H1 (cell line): ENCODE data around the gene PPP1R3E.

Source experiments
- CTCF ChIP-seq, 3 experiments: IDR thresholded peaks; 1 replicate in 2 of 3; 2 replicates in 1 of 3; pipeline versions ENCODE4 v1.5.1 to v1.6.1; 2011; ENCODE audit warnings: low read length in 3 of 3, mild to moderate bottlenecking in 3 of 3, inconsistent platforms in 2 of 3, low read depth in 1 of 3, moderate library complexity in 1 of 3; ENCODE audit not compliant: insufficient read depth in 1 of 3; ENCODE audit errors: control extremely low read depth in 1 of 3
- EGR1 ChIP-seq: IDR thresholded peaks from 2 replicates; pipeline ENCODE4 v1.6.1; 2011; ENCODE audit warnings: low read depth, low read length, borderline replicate concordance
- GABPA ChIP-seq: IDR thresholded peaks from 2 replicates; pipeline ENCODE4 v1.6.1; 2011; ENCODE audit warnings: mild to moderate bottlenecking, low read length, moderate library complexity, borderline replicate concordance; ENCODE audit not compliant: insufficient read depth
- PHF8 ChIP-seq: fragments of 200-600 bp; sonication (generic); conservative IDR thresholded peaks from 2 replicates; pipeline ENCODE4 v1.7.1; 2012; ENCODE audit warnings: low read depth, mild to moderate bottlenecking, inconsistent platforms, low read length, moderate library complexity
- POLR2A ChIP-seq, 2 experiments: IDR thresholded peaks; 1 replicate in 1 of 2; 2 replicates in 1 of 2; pipeline ENCODE4 v1.6.1; 2011; ENCODE audit warnings: low read depth in 2 of 2, low read length in 2 of 2, mild to moderate bottlenecking in 2 of 2; ENCODE audit errors: control extremely low read depth in 1 of 2
- SUZ12 ChIP-seq: fragments of 200-600 bp; sonication (generic); IDR thresholded peaks from 2 replicates; pipeline ENCODE4 v1.6.1; 2012; ENCODE audit warnings: mild to moderate bottlenecking, inconsistent platforms, low read length, moderate library complexity, mixed read lengths

GRCh38 chr14:23310546-23310945, 7.9 kb upstream of the PPP1R3E start:
- no peak for TF ChIP-seq POLR2A (IDR thresholded peaks at IDR 0.05; ENCODE audit: control extremely low read depth in 1 of 2, low read depth in 2 of 2, low read length in 2 of 2)
- TF ChIP-seq PHF8, result no peak
- no peak for TF ChIP-seq CTCF (IDR thresholded peaks at IDR 0.05; ENCODE audit: control extremely low read depth in 1 of 3, insufficient read depth in 1 of 3, low read depth in 1 of 3, low read length in 3 of 3)
- TF ChIP-seq GABPA, result no peak
- no peak for TF ChIP-seq EGR1
- no peak for TF ChIP-seq SUZ12
